SK-N-SH (cell line): Measurements from ENCODE around the gene MTF2. TPM values are rescaled to one million over a fixed set of nuclear protein-coding genes. Genes with fewer than 3 reads are reported as not detected.

Source experiments
- CTCF ChIA-PET: fragments of 300-600, 350-600 bp; formaldehyde crosslinking; extraction: SDS; loops from one replicate; lab custom pipeline; 2021; lab: Yijun Ruan, JAX
- POLR2A ChIA-PET: fragments of 350-600 bp; sonication (Branson Sonifier 250); formaldehyde crosslinking; extraction: SDS; loops from one replicate; lab custom pipeline; 2020; ENCODE audit warnings: antibody characterized with exemption, inconsistent platforms; lab: Yijun Ruan, JAX
- DNase-seq: peaks from one replicate; pipeline ENCODE4 v3.0.0; 2012
- H2AFZ ChIP-seq: fragments of 200-600 bp; sonication (generic); 2 replicates; pipeline ENCODE4 v1.8.1; 2016; ENCODE audit warnings: antibody characterized with exemption, mild to moderate bottlenecking, low read depth
- H3F3A ChIP-seq: fragments of 200-600 bp; sonication (generic); replicated peaks from 2 replicates; pipeline ENCODE3; 2016; ENCODE audit warnings: antibody characterized with exemption, mild to moderate bottlenecking; ENCODE audit not compliant: insufficient read depth
- H3K27ac ChIP-seq, 2 experiments: fragments of 200-500 bp in 1 of 2; fragments of 200-600 bp in 1 of 2; sonication (Bioruptor generic) in 1 of 2; sonication (generic), shearing (Covaris generic) in 1 of 2; 2 replicates each; pipeline versions ENCODE4 v1.5.1 to v1.6.1; 2014 to 2016; ENCODE audit warnings: low read depth in 2 of 2, inconsistent platforms in 1 of 2, low read length in 1 of 2, mild to moderate bottlenecking in 1 of 2, mixed read lengths in 1 of 2
- H3K27me3 ChIP-seq: fragments of 200-600 bp; sonication (generic), shearing (Covaris generic); 2 replicates; pipeline ENCODE4 v1.6.1; 2016; ENCODE audit warnings: mixed run types; ENCODE audit not compliant: insufficient read depth
- H3K36me3 ChIP-seq, 2 experiments: fragments of 200-500 bp in 1 of 2; fragments of 200-600 bp in 1 of 2; sonication (Bioruptor generic) in 1 of 2; sonication (generic) in 1 of 2; replicated peaks in 1 of 2; 2 replicates each; pipeline versions ENCODE3 to v1.5.1; 2014 to 2016; ENCODE audit warnings: low read length in 1 of 2, mild to moderate bottlenecking in 1 of 2; ENCODE audit not compliant: insufficient read depth in 2 of 2, control insufficient read depth in 1 of 2
- H3K4me1 ChIP-seq, 2 experiments: fragments of 200-500 bp in 1 of 2; fragments of 200-600 bp in 1 of 2; sonication (Bioruptor generic) in 1 of 2; sonication (generic), shearing (Covaris generic) in 1 of 2; 2 replicates each; pipeline versions ENCODE4 v1.5.1 to v1.6.1; 2014 to 2016; ENCODE audit warnings: low read depth in 1 of 2, low read length in 1 of 2, mixed run types in 1 of 2; ENCODE audit not compliant: insufficient read depth in 2 of 2, control insufficient read depth in 1 of 2
- H3K4me2 ChIP-seq: fragments of 200-600 bp; sonication (generic), shearing (Covaris generic); 2 replicates; pipeline ENCODE4 v1.6.1; 2017; ENCODE audit warnings: mixed run types
- H3K4me3 ChIP-seq, 2 experiments: fragments of 200-500 bp in 1 of 2; fragments of 200-600 bp in 1 of 2; sonication (Bioruptor generic) in 1 of 2; sonication (generic), shearing (Covaris generic) in 1 of 2; 2 replicates each; pipeline versions ENCODE4 v1.5.1 to v1.8.1; 2014 to 2016; ENCODE audit warnings: low read depth in 2 of 2, inconsistent platforms in 1 of 2, low read length in 1 of 2, mild to moderate bottlenecking in 1 of 2, mixed read lengths in 1 of 2, moderate library complexity in 1 of 2
- H3K79me2 ChIP-seq: fragments of 200-600 bp; sonication (generic); 2 replicates; pipeline ENCODE4 v1.8.1; 2017; ENCODE audit warnings: mild to moderate bottlenecking; ENCODE audit not compliant: insufficient read depth
- H3K9ac ChIP-seq: fragments of 200-600 bp; sonication (generic); 2 replicates; pipeline ENCODE4 v1.6.1; 2017; ENCODE audit warnings: mixed run types
- H3K9me2 ChIP-seq: fragments of 200-600 bp; sonication (generic); 2 replicates; pipeline ENCODE4 v1.6.1; 2017; ENCODE audit warnings: mixed run types
- H3K9me3 ChIP-seq: fragments of 200-600 bp; sonication (generic); 2 replicates; pipeline ENCODE4 v1.6.1; 2017; ENCODE audit warnings: mixed run types, mild to moderate bottlenecking, moderate library complexity
- H4K20me1 ChIP-seq: fragments of 200-600 bp; sonication (generic); 2 replicates; pipeline ENCODE4 v1.6.1; 2017; ENCODE audit warnings: mild to moderate bottlenecking, mixed run types; ENCODE audit not compliant: insufficient read depth
- ELF1 ChIP-seq: IDR thresholded peaks from 2 replicates; pipeline ENCODE4 v1.4.0; 2012
- IRF3 ChIP-seq: fragments of 150-350 bp; IDR thresholded peaks from 2 replicates; pipeline ENCODE4 v1.6.1; 2016; ENCODE audit warnings: mild to moderate bottlenecking, low read depth, low read length
- MXI1 ChIP-seq: IDR thresholded peaks from 2 replicates; pipeline ENCODE4 v1.6.1; 2012; ENCODE audit warnings: mild to moderate bottlenecking, low read depth, low read length, improper control_type of control experiment
- NFIC ChIP-seq: IDR thresholded peaks from 2 replicates; pipeline ENCODE4 v1.4.0; 2012; ENCODE audit warnings: borderline replicate concordance
- REST ChIP-seq: IDR thresholded peaks from 2 replicates; pipeline ENCODE4 v1.6.1; 2012; ENCODE audit warnings: mild to moderate bottlenecking, low read depth, low read length, moderate library complexity
- RXRA ChIP-seq: IDR thresholded peaks from 2 replicates; pipeline ENCODE4 v1.4.0; 2012; ENCODE audit warnings: low read depth, mild to moderate bottlenecking, borderline replicate concordance
- SIN3A ChIP-seq: IDR thresholded peaks from 2 replicates; pipeline ENCODE4 v1.6.1; 2012; ENCODE audit warnings: low read depth, mild to moderate bottlenecking, low read length, moderate library complexity, borderline replicate concordance
- TAF1 ChIP-seq: IDR thresholded peaks from 2 replicates; pipeline ENCODE4 v1.6.1; 2012; ENCODE audit warnings: low read depth, mild to moderate bottlenecking, low read length, moderate library complexity, borderline replicate concordance
- TEAD4 ChIP-seq: IDR thresholded peaks from 2 replicates; pipeline ENCODE4 v1.4.0; 2012; ENCODE audit warnings: mild to moderate bottlenecking, borderline replicate concordance; ENCODE audit not compliant: insufficient read depth
- USF2 ChIP-seq: fragments of 150-350 bp; IDR thresholded peaks from 2 replicates; pipeline ENCODE4 v1.6.1; 2017; ENCODE audit warnings: antibody characterized with exemption, low read length, low read depth, borderline replicate concordance
- WGBS: methylation state at CpG from one replicate; pipeline ENCODE4 v1.1.6; 2017; ENCODE audit warnings: low lambda C conversion rate; 5-methylcytosine and 5-hydroxymethylcytosine counted together
- polyA plus RNA-seq, 3 experiments: library from polyadenylated mRNA; depleted of rRNA; stranded (reverse); fragments of >200 nt; gene quantifications; 2 replicates each; pipeline ENCODE4 v1.2.3, GENCODE V29; 2012
- TF ChIP-seq, protein P1 (sequence below): IDR thresholded peaks from 2 replicates; pipeline ENCODE4; 2012
- TF ChIP-seq, protein P2 (sequence below): IDR thresholded peaks from 2 replicates; pipeline ENCODE4 v1.4.0; 2012; ENCODE audit warnings: low read depth
- TF ChIP-seq, protein P3 (sequence below): IDR thresholded peaks from 2 replicates; pipeline ENCODE4 v1.4.0; 2012; ENCODE audit warnings: low read depth, borderline replicate concordance
- TF ChIP-seq, protein P4 (sequence below): fragments of 200-600 bp; sonication (generic); IDR thresholded peaks from 2 replicates; pipeline ENCODE4 v1.6.1; 2017; ENCODE audit warnings: antibody characterized with exemption, mild to moderate bottlenecking, moderate library complexity

Gene MTF2
- polyA plus RNA-seq, 1 of the 3 experiments (the other 2 are of a cell fraction), result 11.9 TPM

DNA sequence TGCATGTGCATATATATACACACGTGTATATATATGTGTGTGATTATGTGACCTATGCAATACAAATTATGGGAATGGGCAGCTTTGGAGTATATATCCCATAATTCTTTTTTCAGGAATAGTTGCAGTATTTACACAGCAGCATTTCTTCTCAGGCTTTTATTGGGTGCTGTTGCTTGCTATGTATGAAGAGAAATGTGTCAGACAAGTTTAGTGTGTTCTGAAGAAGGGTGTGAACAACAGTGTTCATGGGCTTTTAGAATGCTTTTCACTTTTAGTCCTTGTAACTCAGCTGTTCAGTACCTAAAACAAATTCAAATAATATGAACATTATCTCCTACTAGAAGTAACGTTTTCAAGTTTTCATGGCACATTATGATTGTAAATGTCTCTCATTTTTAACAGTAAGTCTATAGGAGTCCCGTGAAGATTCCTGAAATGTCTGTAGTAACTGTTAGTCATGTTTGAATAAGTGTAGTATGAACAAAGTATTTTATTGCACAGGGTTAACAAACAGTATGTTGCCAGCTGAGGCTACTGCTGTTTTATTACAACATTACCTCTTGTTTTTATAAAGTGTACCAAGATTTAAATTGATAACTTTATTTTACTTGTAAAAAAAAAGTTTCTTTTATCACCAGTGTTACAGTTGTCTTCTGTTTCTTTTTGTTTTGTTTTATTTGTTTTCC is 58.7 kb downstream of the MTF2 start:
- no peak overlapping the region for H3K27ac ChIP-seq
- no peaks in the 10 kb centered on the region; a peak in 1 of 4 replicates for H3K4me1 ChIP-seq
- DNase-seq, result no peak
- no peak overlapping the region for H3K4me2 ChIP-seq
- H2AFZ ChIP-seq, result no peak overlapping the region
- H3K9ac ChIP-seq, result no peak overlapping the region
- 58% methylated on average over 3 of the region's 3 CpGs for WGBS
- peaks cover 11% of the 10 kb centered on the region for H3F3A ChIP-seq
- H3K9me2 ChIP-seq, result no peaks in the 10 kb centered on the region
- H3K36me3 ChIP-seq, result peaks cover 50 to 76% of the 10 kb centered on the region in 2 experiments
- no peaks in the 10 kb centered on the region for H3K27me3 ChIP-seq
- ChIA-PET CTCF (interaction anchor here (0.8 kb wide), 1 partner anchor 184 kb away, joined by 3 read pairs; no protein-coding TSS in a partner anchor), POLR2A (no interaction called here)
- H4K20me1 ChIP-seq, result no peaks in the 10 kb centered on the region
- no peaks in the 10 kb centered on the region for H3K9me3 ChIP-seq
- no peak overlapping the region for H3K4me3 ChIP-seq
- TF ChIP-seq USF2 (no peak), RXRA (no peak)
- TF ChIP-seq, protein P1, sequence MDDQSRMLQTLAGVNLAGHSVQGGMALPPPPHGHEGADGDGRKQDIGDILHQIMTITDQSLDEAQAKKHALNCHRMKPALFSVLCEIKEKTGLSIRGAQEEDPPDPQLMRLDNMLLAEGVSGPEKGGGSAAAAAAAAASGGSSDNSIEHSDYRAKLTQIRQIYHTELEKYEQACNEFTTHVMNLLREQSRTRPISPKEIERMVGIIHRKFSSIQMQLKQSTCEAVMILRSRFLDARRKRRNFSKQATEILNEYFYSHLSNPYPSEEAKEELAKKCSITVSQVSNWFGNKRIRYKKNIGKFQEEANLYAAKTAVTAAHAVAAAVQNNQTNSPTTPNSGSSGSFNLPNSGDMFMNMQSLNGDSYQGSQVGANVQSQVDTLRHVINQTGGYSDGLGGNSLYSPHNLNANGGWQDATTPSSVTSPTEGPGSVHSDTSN, result no peak
- 0 out of 2 replicates have a peak, but pooled peaks cover 6% of the 10 kb centered on the region for H3K79me2 ChIP-seq

GRCh38 chr1:93140106-93140505 is 61.0 kb downstream of the MTF2 start:
- no peaks in the 10 kb centered on the region for H3K9me3 ChIP-seq
- peak overlapping the region in 1 of 2 experiments; percentile 5; a peak in 1 of 4 replicates for H3K27ac ChIP-seq
- WGBS, result 90% methylated on average over 1 of the region's 1 CpG
- H3K4me2 ChIP-seq, result no peak overlapping the region
- no peaks in the 10 kb centered on the region for H3K9me2 ChIP-seq
- peaks cover 15% of the 10 kb centered on the region for H3F3A ChIP-seq
- no peak overlapping the region for H3K4me3 ChIP-seq
- H3K27me3 ChIP-seq, result no peaks in the 10 kb centered on the region
- no peaks in the 10 kb centered on the region for H4K20me1 ChIP-seq
- no peak for DNase-seq
- H3K36me3 ChIP-seq, result peaks cover 33 to 67% of the 10 kb centered on the region in 2 experiments
- POLR2A ChIA-PET, result no interaction called here
- no peaks in the 10 kb centered on the region; a peak in 1 of 4 replicates for H3K4me1 ChIP-seq
- peaks cover 8% of the 10 kb centered on the region; the same call in 1 of the 2 replicates for H3K79me2 ChIP-seq
- no peak overlapping the region for H2AFZ ChIP-seq
- CTCF ChIA-PET, result no interaction called here
- H3K9ac ChIP-seq, result no peak overlapping the region
- TF ChIP-seq, protein P2, sequence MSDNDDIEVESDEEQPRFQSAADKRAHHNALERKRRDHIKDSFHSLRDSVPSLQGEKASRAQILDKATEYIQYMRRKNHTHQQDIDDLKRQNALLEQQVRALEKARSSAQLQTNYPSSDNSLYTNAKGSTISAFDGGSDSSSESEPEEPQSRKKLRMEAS, result no peak
- TF ChIP-seq IRF3 (no peak), TAF1 (no peak), MXI1 (no peak), ELF1 (no peak), NFIC (no peak), SIN3A (no peak), TEAD4 (no peak), REST (no peak)
- TF ChIP-seq, protein P1, result no peak
- TF ChIP-seq, protein P3, sequence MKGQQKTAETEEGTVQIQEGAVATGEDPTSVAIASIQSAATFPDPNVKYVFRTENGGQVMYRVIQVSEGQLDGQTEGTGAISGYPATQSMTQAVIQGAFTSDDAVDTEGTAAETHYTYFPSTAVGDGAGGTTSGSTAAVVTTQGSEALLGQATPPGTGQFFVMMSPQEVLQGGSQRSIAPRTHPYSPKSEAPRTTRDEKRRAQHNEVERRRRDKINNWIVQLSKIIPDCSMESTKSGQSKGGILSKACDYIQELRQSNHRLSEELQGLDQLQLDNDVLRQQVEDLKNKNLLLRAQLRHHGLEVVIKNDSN, result no peak
- TF ChIP-seq, protein P4, sequence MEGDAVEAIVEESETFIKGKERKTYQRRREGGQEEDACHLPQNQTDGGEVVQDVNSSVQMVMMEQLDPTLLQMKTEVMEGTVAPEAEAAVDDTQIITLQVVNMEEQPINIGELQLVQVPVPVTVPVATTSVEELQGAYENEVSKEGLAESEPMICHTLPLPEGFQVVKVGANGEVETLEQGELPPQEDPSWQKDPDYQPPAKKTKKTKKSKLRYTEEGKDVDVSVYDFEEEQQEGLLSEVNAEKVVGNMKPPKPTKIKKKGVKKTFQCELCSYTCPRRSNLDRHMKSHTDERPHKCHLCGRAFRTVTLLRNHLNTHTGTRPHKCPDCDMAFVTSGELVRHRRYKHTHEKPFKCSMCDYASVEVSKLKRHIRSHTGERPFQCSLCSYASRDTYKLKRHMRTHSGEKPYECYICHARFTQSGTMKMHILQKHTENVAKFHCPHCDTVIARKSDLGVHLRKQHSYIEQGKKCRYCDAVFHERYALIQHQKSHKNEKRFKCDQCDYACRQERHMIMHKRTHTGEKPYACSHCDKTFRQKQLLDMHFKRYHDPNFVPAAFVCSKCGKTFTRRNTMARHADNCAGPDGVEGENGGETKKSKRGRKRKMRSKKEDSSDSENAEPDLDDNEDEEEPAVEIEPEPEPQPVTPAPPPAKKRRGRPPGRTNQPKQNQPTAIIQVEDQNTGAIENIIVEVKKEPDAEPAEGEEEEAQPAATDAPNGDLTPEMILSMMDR, result no peak
